Ovary (tissue), 3 donors: ENCODE results near the gene DDX51.

Experiments used
- CTCF ChIP-seq, 3 donors: fragments of 450-650 bp in 2 of 3; fragments of 200-600 bp in 1 of 3; IDR thresholded peaks; one replicate each; pipeline versions ENCODE4 v1.5.1 to v1.8.0; 2016 to 2022; ENCODE audit warnings: antibody characterized with exemption in 3 of 3, mild to moderate bottlenecking in 1 of 3
- EP300 ChIP-seq: sonication (generic); formaldehyde crosslinking; IDR thresholded peaks from one replicate; pipeline ENCODE4 v1.6.1; 2017; ENCODE audit warnings: antibody characterized with exemption
- POLR2A ChIP-seq: fragments of 450-650 bp; IDR thresholded peaks from one replicate; pipeline ENCODE4 v1.6.1; 2017; ENCODE audit warnings: antibody characterized with exemption, mild to moderate bottlenecking, moderate library complexity
- donor health status: DM: no; HTN: no; CAD: no.

DNA sequence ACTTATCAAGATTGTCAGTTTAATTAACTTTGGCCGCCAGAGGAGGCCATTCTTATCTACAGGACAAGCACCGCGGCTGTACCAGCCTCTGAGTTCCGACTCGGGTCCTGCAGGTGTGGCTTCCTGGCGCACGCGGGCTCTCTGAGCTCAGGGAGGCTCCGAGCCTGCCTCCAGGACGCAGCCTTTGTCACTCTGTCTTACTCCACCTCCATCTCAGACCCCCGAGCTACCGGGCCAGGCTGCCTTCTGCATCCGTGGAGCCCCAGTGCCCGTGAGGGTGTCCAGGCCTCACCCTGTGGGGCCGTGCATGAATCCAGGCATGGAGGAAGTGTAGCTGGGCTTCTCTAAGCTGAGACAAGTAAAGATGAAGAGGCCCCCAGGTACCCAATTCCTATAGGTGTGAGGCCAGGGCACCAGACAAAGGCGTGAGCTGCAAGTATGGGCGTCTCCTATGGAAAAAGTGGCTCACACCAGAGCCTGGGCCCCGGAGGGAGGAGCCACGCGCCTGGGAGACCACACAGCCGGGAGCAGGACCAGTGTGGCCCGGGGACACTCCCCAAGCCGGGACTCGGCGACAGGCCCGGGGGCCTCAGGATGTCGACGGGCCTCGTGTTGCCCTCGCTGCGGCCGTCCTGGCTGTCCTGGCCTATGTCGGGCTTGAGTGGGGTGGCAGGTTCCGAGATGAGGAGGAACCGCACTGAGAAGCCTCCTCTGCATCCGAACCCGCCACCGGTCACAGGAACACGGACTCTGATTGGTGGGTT, 42.9 kb upstream of the DDX51 start:
- TF ChIP-seq CTCF (IDR thresholded peaks at IDR 0.05) (no peak), POLR2A (no peak), EP300 (no peak)
